HG03439 (cell line): ENCODE results near the gene WDR36.
"Not testable (repeated sequence)": the region's sequence is repeated elsewhere in the genome, so short reads cannot be mapped to it uniquely, and the experiment has no call there.

Experiments
- ATAC-seq: cut with Tn5 transposase; IDR thresholded peaks from one replicate; pipeline ENCODE4 v1.9.1; 2021; ENCODE audit warnings: mild to moderate bottlenecking, moderate library complexity; ENCODE audit not compliant: unreplicated experiment

WDR36 gene

GRCh38 chr5:111134864-111135263 lies 42.7 kb downstream of the WDR36 start:
- ATAC-seq = no peak

GRCh38 chr5:111135363-111135762 lies 43.2 kb downstream of the WDR36 start:
- no peak for ATAC-seq

- no peak for ATAC-seq
These were observed 43.8 kb downstream of the WDR36 start for GRCh38 chr5:111135946-111136345.

- ATAC-seq = no peak
These were observed 45.9 kb downstream of the WDR36 start for GRCh38 chr5:111138096-111138495.

GRCh38 chr5:111141471-111141870 lies 49.3 kb downstream of the WDR36 start:
- ATAC-seq = not testable (repeated sequence)

- ATAC-seq = no peak
These were observed 50.8 kb downstream of the WDR36 start for GRCh38 chr5:111142932-111143331.

GRCh38 chr5:111143910-111144309 lies 51.8 kb downstream of the WDR36 start:
- ATAC-seq = peak; percentile 21

- ATAC-seq = peak; percentile 89
These were observed 52.3 kb downstream of the WDR36 start for GRCh38 chr5:111144352-111144930.

GRCh38 chr5:111146053-111146452 lies 53.9 kb downstream of the WDR36 start:
- ATAC-seq = no peak

- no peak for ATAC-seq
These were observed 55.4 kb downstream of the WDR36 start for GRCh38 chr5:111147502-111147901.

- no peak for ATAC-seq
These were observed 59.9 kb downstream of the WDR36 start for GRCh38 chr5:111151998-111152397.

- ATAC-seq = no peak
These were observed 61.3 kb downstream of the WDR36 start for GRCh38 chr5:111153483-111153882.

GRCh38 chr5:111153945-111154344 lies 61.8 kb downstream of the WDR36 start:
- no peak for ATAC-seq

GRCh38 chr5:111158105-111158744 lies 66.1 kb downstream of the WDR36 start:
- peak; percentile 87 for ATAC-seq

- ATAC-seq = no peak
These were observed 67.7 kb downstream of the WDR36 start for GRCh38 chr5:111159845-111160244.

GRCh38 chr5:111163000-111163399 lies 70.9 kb downstream of the WDR36 start:
- no peak for ATAC-seq

- no peak for ATAC-seq
These were observed 72.9 kb downstream of the WDR36 start for GRCh38 chr5:111165058-111165457.

- ATAC-seq = no peak
These were observed 75.4 kb downstream of the WDR36 start for GRCh38 chr5:111167551-111167950.

GRCh38 chr5:111168608-111169007 lies 76.5 kb downstream of the WDR36 start:
- no peak for ATAC-seq

GRCh38 chr5:111169269-111169668 lies 77.1 kb downstream of the WDR36 start:
- no peak for ATAC-seq

GRCh38 chr5:111170279-111170678 lies 78.1 kb downstream of the WDR36 start:
- ATAC-seq = no peak

- no peak for ATAC-seq
These were observed 80.4 kb downstream of the WDR36 start for GRCh38 chr5:111172504-111172903.

- no peak for ATAC-seq
These were observed 81.3 kb downstream of the WDR36 start for GRCh38 chr5:111173476-111173875.
